ENCODE results near the gene MXD4.

- TF ChIP-seq CTCF (IDR thresholded peaks at IDR 0.05) (no peak), EZH2 (IDR thresholded peaks at IDR 0.05; ENCODE audit: borderline replicate concordance, insufficient read depth, low read depth, low read length, poor library complexity, severe bottlenecking) (no peak)
These were observed 43.5 kb downstream of the MXD4 start for GRCh38 chr4:2218436-2218835.

Measured in B cell (primary cell).